ENCODE results near the gene FAM83G. TPM values are rescaled to one million over a fixed set of nuclear protein-coding genes. Genes with fewer than 3 reads are reported as not detected.
"Not testable (repeated sequence)": the region's sequence is repeated elsewhere in the genome, so short reads cannot be mapped to it uniquely, and the experiment has no call there.

Gene FAM83G
- total RNA-seq, 1 donor from 2014 or later: 36.1 TPM

DNA sequence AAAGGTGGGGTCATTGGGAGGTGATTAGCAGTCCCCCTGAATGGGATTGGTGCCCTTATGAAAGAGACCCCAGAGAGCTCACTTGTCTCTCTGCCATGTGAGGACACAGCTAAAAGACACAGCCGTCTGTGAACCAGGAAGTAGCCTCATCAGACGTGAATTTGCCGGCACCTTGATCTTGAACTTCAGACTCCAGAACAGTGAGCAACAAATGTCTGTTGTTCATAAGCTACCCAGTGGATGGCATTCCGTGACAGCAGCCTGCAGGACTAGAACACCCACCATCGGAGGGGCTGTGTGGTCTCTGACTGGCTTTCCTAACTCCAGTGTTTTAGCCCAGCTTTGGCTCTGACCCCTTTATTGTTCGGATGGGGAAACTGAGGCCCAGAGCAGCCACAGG is 33.0 kb upstream of the FAM83G start:
- H3K36me3 ChIP-seq; H3K4me3 ChIP-seq; H3K9me3 ChIP-seq; H3K27me3 ChIP-seq; DNase-seq (ENCODE audit: extremely low spot score in 2 of 2); H3K27ac ChIP-seq; H3K4me1 ChIP-seq; intact Hi-C loops (cut with DNase I): not testable (repeated sequence)

DNA sequence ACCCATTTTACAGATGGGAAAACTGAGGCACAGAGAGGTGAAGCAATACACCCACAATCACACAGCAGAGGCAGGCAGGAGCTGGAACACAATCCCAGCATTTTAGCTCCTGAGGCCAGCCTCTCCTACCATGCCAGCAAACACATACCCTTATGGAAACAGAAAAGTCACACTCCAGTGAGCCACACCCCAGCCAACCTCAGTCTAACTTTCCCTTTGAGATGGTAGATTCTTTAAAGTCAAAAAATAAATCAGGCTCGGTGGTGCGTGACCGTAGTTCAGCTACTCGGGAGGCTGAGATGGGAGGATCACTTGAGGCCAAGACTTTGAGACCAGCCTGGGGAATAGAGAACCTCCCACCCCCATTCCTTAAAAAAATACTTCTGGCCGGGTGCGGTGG is 31.6 kb upstream of the FAM83G start:
- H3K27ac ChIP-seq; H3K4me3 ChIP-seq; intact Hi-C loops (cut with DNase I); H3K9me3 ChIP-seq; H3K36me3 ChIP-seq; DNase-seq (ENCODE audit: extremely low spot score in 2 of 2); H3K27me3 ChIP-seq; H3K4me1 ChIP-seq: not testable (repeated sequence)

- H3K9me3 ChIP-seq; intact Hi-C loops (cut with DNase I); H3K27me3 ChIP-seq; H3K4me1 ChIP-seq; H3K4me3 ChIP-seq; H3K27ac ChIP-seq; DNase-seq (ENCODE audit: extremely low spot score in 2 of 2); H3K36me3 ChIP-seq: not testable (repeated sequence)
Observed at GRCh38 chr17:19032377-19032988, 27.9 kb upstream of the FAM83G start.

- intact Hi-C loops (cut with DNase I); DNase-seq (ENCODE audit: extremely low spot score in 2 of 2); H3K27me3 ChIP-seq; H3K36me3 ChIP-seq; H3K4me3 ChIP-seq; H3K4me1 ChIP-seq; H3K9me3 ChIP-seq; H3K27ac ChIP-seq: not testable (repeated sequence)
Observed at GRCh38 chr17:19031729-19032128, 27.2 kb upstream of the FAM83G start.

DNA sequence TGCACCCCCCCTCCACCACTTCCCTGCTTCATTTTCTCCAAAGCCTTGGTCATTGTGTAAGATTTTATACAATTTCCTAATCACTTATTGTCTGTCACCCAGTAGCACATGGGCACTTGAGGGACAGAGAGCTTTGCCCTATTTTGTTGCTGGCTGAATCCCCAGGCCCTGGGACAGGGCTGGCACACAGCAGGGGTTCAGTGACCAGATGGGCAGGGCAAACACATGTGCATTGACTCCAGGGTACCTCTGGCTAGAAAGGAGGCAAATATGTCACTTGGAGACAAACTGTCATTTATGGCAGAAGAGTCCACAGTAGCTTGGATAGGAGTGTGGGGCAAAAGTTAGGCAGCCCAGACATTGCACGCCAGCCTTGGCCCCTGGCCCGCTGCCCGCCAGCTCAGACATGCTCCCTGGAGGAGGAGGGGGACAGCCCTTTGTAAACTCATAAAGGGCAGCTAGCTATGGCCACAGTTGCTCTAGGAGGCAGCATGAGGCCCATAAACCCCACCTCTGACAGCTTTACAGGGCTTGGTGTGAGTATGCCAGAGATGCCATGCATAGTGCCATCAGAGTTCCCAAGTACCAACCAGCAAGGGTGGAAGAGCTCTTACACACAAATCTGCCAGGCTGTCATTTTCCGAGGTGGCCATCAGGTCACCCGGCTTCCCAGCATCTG is 26.3 kb upstream of the FAM83G start:
- H3K36me3 ChIP-seq; H3K27ac ChIP-seq; H3K9me3 ChIP-seq; H3K4me3 ChIP-seq; DNase-seq (ENCODE audit: extremely low spot score in 2 of 2); H3K4me1 ChIP-seq; H3K27me3 ChIP-seq; intact Hi-C loops (cut with DNase I): not testable (repeated sequence)

DNA sequence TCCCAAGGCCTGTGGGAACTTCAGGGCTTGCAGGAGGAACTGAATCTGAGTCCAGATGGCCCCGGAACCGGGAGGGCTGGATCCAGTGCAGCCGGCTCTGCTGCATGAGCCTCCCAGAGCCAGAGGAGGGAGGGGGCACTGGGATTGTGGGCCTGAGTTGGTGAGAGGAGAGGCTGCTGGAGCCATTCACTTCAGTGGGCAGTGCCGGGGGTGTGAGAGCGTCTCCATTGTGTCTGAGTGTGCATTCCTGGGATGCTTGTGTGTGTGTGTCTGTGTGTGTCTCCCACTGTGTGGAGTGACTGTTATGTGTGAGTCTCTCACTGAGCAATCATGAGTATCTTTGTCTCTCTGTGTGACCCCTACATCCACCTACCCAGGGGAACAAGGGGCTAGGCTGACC is 25.2 kb upstream of the FAM83G start:
- DNase-seq (ENCODE audit: extremely low spot score in 2 of 2); H3K9me3 ChIP-seq; H3K27ac ChIP-seq; H3K4me1 ChIP-seq; H3K27me3 ChIP-seq; H3K36me3 ChIP-seq; H3K4me3 ChIP-seq; intact Hi-C loops (cut with DNase I): not testable (repeated sequence)

DNA sequence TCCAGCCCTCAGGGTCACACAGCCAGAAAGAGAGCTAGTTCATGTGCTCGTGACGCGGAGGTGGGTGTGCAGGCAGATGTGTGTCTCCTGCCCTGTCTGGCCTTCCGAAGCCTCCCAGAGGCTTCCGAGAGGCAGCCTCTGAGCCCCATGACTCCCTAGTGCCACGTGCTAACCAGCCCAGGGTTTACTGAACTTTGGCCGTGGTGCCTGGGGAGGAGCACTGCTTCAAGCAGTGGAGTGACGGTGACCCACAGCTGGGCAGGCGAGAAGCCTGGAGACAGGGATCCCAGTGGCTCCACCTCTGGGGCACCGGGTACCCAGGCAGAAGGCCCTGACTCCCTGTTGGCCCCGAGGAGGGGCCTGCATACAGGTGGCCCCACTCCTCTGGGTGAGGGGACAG is 24.1 kb upstream of the FAM83G start:
- intact Hi-C loops (cut with DNase I); H3K4me3 ChIP-seq; H3K27ac ChIP-seq; DNase-seq (ENCODE audit: extremely low spot score in 2 of 2); H3K27me3 ChIP-seq; H3K9me3 ChIP-seq; H3K36me3 ChIP-seq; H3K4me1 ChIP-seq: not testable (repeated sequence)

DNA sequence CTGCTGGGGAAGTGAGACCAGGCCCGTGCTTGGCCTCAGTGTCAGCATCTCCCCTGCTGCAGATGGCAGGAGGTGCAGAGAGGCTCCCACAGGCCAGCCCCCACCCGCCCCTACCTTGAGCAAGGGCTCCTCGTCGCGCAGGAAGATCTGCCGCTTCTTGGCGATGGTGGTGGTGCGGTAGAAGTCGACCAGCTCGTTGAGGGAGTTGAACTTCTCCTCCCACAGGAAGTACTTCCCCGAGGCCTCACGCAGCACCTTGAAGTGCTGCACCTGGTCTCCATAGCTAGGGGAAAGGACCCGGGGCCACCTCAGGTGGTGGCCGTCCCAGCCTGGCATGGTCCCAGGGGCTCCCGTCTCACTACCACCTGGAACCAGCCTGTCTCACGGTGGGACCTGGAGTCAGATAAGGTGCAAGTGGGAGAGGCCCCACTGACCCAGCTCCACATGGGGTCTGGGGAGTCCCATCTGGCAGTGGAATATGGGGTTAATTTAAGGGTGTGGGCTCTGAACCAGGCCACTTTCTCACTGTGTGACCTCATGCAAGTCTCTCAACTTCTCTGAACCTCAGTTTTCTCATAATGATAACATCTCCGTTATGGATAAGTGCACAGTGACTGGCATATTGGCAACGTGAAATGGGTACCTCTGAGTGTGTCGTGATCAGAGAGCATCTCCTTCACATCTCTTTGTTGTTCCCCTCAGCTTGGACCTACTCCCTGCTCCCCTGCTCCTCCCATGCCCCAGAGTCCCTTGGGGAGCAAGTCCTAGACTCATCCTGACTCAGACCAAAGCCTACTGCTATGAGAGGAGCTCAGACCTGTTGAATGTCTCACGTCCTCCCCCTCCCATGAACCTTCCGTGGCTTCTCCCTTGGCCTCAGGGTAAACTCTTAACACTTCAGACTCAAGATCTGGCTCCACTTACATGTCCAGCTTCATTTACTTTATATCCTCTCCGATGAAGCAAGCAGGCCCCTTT is 19.8 kb upstream of the FAM83G start:
- DNase-seq (ENCODE audit: extremely low spot score in 2 of 2): no peak
- Histone ChIP-seq H3K36me3 (no peaks in the 10 kb centered on the region), H3K4me1 (no peaks in the 10 kb centered on the region), H3K27me3 (no peaks in the 10 kb centered on the region), H3K9me3 (no peaks in the 10 kb centered on the region), H3K4me3 (no peak overlapping the region), H3K27ac (no peak overlapping the region)
- TF ChIP-seq, protein P1, sequence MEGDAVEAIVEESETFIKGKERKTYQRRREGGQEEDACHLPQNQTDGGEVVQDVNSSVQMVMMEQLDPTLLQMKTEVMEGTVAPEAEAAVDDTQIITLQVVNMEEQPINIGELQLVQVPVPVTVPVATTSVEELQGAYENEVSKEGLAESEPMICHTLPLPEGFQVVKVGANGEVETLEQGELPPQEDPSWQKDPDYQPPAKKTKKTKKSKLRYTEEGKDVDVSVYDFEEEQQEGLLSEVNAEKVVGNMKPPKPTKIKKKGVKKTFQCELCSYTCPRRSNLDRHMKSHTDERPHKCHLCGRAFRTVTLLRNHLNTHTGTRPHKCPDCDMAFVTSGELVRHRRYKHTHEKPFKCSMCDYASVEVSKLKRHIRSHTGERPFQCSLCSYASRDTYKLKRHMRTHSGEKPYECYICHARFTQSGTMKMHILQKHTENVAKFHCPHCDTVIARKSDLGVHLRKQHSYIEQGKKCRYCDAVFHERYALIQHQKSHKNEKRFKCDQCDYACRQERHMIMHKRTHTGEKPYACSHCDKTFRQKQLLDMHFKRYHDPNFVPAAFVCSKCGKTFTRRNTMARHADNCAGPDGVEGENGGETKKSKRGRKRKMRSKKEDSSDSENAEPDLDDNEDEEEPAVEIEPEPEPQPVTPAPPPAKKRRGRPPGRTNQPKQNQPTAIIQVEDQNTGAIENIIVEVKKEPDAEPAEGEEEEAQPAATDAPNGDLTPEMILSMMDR (IDR thresholded peaks at IDR 0.05): no peak
- TF ChIP-seq POLR2A (IDR thresholded peaks at IDR 0.05) (no peak), POLR2AphosphoS5 (IDR thresholded peaks at IDR 0.05; ENCODE audit: insufficient read depth in 1 of 2, low read depth in 1 of 2) (no peak)
- intact Hi-C loops (cut with DNase I): no loop called here
